HG03565 (cell line): ENCODE measurements around the gene FTH1.
A peak's percentile ranks its signal among the peaks of the same experiment; 100 is the strongest.
"Not testable (repeated sequence)": the region's sequence is repeated elsewhere in the genome, so short reads cannot be mapped to it uniquely, and the experiment has no call there.

ENCODE experiments used
- ATAC-seq: cut with Tn5 transposase; IDR thresholded peaks from one replicate; pipeline ENCODE4 v1.9.1; 2021; ENCODE audit warnings: mild to moderate bottlenecking, moderate library complexity; ENCODE audit not compliant: unreplicated experiment

Gene FTH1

DNA sequence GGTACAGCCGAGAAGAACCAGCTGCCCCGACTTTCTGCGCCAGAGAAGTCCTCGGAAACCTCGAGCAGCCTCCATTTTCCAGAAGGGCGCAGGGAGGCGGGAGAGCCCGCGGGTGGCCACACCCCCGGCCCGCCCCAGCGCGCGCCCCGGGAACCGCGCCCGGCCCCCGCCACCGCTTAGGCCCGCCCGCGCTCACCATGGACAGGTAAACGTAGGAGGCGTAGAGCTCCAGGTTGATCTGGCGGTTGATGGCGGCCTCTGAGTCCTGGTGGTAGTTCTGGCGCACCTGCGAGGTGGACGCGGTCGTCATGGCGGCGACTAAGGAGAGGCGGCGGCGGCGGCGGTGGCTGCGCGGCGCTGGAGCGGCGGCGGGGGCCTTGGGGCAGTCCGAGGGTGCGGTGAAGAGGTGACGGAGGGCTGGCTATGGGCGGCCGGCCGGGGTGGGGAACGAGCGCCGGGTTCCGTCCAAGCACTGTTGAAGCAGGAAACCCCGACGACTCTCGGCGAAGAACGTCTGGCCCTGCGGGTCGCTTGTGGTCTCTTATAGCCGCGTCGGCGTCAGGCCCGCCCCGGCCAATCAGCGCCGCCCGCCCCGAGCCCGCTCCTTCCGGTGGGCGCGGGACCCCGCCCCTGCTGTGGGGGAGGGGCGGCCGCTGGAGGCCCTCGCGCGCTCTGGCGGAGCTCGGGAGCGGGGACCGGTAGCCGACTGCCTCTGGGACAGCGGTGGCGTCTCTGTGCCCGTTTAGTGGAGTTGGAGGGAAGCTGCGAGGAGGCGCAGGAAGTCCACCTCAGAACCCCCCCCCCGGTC is at the start of gene FTH1:
FTH1 (minus strand) TSS at position 519 of the 808 bp plus-strand sequence; CDS start at position 310, 209 bp downstream.
- peak; percentile 35 for ATAC-seq

DNA sequence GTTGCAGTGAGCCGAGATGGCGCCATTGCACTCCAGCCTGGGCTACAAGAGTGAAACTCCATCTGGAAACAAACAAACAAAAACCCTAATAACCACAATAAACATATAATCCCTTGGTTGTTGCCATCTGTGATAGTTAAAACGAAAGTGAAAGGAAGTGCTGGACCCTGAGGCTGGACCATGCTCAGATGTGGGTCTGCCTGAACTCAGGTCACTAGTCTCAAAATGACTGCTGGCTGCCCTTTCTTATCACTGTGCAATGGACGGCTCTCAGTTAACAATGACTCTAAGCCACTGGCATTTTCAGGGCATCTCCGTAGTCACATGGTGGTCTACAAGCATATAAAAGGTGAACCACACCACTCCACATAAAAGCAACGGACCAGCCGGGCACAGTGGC is 48.2 kb upstream of the FTH1 start:
- no peak for ATAC-seq

DNA sequence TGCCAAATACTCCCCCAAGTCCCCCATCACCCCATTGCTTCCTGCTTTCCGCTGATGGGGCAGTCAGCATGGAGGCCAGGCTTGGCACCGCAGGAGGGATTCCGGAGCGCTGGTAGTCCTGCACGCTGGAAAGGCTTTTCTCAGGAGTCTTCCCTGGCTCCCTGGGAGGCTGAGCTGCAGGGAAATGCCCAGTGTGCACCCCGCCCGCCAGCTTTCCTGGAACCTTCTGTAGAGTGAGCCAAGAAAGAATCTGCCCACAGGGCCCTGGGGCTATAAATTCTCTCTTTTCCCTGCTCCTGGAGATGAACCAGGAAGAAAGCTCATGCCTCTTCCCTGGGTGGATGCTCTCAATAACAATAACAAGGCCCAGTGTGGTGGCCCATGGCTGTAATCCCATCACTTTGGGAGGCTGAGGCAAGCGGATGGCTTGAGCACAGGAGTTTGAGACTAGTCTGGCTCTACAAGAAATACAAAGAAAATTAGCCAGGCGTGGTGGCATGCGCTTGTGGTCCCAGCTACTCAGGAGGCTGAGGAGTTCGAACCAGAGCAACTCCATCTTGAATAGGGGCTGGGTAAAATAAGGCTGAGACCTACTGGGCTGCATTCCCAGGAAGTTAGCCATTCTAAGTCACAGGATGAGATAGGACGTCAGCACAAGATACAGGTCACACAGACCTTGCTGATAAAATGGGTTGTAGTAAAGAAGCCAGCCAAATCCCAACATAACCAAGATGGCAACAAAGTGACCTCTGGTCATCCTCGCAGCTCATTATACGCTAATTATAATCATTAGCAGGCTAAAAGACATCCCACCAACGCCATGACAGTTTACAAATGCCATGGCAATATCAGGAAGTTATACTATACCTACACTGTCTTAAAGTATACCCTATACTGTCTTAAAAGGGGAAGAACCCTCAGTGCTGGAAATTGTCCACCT is 46.4 kb upstream of the FTH1 start:
- ATAC-seq = no peak

DNA sequence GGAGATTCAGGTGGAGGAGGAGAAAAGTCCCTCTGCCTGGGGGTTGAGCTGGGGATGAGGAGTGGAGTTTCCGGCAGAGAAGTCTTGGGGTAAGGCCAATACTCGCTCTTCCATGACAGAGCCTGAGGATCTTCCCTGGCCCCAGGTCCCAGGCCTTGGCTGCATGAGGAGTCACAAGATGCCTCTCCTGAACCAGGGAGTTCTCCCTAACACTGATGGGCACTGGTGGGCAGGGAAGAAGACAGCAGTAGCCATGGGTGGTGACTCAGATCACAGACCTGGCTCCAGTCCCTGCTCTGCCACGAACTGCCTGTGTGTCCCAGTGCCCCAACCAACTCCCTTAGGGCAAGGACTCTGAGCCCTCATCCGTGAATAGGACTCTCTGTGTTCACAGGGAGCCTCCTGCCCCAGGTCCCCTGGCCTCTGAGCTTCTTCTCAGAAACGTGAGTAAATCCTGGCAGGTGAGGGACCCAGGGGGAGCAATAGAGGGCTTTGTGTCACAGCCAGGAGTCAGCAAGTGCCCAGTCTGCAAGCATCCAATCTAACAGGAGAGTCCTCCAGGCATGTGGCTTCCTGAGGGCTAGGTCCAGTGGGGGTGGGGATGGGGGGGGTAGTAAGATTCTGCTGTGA is 45.5 kb upstream of the FTH1 start:
- no peak for ATAC-seq

DNA sequence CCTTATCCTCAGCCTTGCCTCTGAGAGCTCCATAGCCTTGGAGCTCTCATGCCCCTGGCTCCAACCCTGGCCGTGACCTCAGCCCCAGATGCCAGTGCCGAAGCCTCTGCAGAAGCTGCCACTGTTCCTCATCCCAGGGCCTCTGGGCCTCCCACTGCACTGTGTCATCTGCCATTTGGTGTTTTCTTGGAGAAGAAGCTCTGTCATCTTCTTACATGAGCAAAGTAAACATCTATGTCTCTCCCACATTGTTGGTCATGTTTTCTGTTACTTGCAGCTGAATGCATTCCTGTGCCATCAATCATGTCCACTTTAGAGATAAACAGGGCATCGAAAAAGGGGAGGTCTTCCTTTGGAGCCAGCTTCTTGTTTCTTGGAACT is 45.0 kb upstream of the FTH1 start:
- no peak for ATAC-seq

DNA sequence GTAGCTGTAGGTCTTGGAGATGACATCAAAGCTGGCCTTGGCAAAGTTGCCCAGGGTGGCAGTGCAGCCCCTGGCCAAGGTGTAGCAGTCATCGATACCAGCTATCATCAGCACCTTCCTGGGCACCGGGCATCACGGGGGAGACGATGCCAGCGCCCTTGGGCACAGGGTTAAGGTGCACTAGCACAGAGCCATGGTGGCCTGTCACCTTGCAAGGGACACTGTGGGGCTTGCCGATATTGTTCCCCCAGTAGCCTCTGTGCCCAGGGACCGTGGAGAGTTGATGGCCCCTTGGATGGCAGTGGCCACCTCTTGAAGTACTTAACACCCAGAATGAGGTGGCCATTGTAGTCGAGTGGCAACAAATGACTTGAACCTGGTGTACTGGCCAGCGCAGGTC is 44.4 kb upstream of the FTH1 start:
- ATAC-seq = no peak

DNA sequence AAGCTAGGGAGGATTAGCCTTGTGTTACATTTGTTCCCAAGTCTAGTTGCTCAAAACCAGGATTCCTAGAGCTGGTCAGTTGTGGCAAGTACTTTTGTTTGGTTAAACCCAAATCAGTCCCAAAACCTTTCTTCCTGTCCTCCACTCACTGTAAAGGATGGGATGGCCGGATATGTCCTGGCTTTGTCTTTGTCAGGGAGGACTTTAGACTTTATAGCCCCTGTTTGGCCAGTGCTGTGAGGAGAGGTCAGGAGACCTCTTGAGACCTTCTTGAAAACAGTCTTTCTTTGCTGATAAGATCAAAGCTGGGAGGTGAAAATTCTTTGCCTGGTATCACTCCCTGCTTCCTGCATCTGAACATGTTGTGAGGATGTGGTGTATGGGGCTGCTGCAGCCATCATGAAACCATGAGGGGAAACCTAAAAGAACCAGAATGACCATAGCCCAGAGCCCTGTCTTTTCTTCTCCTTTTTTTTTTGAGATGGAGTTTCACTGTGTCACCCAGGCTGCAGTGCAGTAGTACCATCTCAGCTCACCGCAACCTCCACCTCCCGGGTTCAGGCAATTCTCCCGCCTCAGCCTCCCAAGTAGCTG is 43.6 kb upstream of the FTH1 start:
- ATAC-seq = no peak

DNA sequence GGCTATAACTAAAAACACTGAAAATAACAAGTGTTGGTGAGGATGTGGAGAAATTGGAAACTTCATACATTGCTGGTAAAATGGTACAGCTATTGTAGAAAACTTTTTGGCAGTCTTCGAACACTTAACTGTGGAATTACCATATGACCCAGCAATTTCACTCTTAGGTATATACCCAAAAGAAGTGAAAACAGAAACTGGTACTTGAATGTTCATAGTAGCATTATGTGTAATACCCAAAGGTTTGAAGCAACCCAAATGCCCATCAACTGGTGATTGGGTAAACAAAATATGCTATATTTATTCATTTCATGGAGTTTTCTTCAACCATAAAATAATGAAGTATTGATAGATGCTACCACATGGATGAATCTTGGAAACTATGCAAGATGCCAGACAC is 40.8 kb upstream of the FTH1 start:
- ATAC-seq = no peak

DNA sequence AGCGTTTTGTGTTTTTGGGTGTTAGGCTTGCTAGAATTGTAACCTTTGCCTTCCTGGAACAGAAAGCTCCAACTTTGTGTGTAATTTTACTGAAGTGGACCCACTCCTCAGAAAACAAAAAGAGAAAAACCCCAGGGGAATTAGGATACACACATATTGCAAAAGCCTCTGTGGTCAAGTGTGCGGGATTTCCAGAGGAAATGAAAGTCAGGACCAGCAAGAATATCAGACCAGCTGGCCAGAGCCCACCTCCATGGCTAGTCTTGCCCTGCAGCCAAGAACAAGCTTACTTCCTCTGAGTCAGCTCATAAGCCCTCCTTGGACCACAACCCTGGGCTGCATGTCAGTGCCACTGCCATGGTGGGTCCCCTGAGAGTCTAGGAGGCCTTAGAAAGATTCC is 37.0 kb upstream of the FTH1 start:
- no peak for ATAC-seq

DNA sequence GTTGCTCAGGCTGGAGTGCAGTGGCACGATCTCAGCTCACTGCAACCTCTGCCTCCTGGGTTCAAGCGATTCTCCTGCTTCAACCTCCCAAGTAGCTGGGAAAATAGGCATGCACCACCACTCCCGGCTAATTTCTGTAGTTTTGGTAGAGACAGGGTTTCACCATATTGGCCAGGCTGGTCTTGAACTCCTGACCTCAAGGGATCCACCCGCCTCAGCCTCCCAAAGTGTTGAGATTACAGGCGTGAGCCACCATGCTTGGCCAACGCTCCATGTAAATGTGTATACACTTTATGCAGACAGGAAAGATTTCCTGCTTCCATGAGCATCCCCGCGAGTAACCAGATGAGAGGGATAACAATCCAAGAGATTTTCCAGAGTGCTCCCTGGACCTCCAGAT is 34.8 kb upstream of the FTH1 start:
- ATAC-seq = not testable (repeated sequence)

DNA sequence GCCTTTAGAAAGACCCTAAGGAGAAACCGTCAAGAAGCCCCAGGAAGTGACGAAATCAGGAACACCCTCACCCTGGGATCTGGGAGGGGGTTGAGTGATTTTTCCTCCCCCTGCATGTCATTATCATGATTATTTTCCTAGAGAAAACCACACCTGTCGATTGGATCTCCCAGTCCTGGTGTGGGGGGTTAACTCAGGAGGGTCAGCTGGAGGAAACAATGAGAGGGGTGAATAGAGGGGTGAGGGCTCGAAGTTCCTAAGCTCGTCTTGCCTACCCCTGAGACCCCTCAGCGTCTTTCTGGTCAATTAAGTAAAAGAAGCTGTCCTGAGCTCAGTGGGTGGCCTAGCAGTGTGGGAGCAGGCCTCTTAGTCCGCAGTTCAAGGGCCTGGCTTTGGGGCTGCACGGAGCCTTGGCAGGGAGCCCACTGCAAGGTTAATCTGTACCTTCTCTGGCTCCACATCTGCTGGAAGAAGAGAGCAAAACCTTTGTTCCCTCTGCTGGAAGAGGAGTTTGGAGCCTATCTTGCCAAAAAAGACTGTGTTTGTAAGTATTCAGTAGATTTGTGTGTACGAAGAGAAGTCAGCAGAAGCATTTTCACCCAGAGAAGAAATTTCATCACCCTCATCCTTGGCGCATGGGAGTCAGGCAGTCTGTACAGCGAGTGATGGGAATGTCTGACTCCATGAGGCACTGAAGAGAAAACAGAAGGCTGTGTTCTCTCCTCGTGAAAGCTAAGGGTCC is 34.2 kb upstream of the FTH1 start:
- no peak for ATAC-seq

DNA sequence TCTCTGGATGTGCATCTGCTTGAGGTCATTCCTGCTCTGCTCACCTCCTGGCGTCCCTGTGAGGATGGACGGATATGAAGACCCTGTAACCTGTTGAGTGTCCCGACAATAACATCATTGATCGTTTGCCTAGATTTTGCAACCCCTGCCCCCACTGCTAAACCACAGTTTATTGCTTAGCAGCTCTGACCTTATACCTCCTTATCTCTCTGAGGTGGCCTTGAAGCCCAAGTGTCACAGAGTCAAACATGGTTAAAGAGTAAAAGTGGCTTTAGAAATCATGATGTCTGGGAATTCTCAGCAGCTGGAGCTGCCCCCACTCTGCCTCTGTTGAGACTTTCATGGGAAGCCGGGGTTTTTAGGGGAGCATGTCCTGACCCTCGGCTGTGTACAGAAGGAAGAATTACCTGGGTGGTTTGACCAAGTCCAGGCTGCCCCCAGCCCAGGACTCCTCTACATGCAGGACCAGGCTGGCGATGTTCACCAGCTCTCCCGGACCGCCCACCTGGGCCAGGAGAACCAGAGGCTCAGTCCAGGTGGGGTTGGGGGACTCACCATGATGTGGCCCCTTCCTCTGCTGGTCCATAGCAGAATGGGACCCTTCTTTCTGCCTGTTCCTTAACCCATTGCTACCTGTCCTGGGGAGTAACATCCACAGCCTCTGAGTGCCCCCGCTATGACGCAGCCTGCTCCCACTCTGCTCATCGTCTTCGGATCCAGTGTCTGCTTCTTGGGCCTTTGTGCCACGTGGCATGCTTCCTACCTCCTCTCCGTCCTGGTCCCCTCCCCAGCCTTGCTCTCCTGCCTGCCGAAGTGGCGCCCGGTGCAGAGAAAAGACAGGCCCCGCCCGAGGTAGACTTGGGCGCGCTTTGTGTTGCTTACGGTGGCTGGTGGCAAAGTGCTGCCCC is 33.4 kb upstream of the FTH1 start:
- no peak for ATAC-seq

DNA sequence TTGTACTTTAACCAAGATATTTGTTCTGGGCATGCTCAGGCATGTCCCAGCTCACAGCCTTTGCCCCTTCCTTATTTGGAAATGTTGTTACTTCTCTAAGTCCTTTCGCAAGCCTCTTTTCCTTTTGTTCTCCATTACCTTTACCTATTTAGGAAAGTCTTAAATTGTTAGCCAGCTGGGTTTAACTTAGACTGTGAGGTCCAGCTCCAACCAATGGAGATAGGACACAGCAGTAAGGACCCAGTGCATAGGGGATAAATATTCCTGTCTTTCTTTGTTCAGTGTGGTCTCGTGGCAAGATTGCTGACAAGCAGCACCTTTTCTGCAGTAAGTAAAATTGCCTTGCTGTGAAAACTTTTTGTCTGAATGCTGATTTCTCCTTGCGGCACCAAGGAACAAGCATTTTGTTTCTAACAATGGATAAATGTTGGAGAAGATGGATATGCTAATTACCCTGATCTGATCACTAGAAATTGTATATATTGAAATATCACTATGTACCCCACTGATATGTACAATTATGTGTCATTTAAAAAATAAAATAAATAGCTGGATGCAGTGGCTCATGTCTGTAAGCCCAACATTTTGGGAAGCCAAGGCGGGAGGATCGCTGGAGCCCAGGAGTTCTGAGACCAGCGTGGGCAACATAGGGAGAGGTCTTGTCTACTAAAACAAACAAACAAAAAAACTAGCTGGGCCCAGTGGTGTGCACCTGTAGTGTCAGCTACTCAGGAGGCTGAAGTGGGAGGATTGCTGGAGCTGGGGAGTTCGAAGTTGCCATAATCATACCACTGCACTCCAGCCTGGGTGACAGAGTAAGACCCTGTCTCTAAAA is 31.9 kb upstream of the FTH1 start:
- no peak for ATAC-seq

DNA sequence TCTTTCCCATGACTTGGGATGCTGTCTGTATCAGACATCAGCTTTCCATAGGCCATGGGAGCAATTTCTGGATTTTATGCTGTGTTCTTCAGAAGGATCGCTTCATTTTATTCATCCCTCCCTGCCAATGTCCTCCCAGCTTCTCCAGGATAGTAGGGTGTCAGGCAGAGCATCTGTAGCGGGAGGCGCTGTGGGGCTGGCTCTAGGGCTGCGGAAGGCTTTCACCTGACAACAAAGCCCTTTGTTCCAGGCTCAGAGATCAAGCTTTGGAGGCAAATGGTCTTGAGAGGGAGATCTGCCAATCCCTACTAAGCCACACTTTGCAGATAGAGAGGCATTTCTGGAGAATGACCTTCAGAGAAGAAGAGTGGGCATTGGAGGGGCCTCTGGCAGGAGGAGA is 29.5 kb upstream of the FTH1 start:
- no peak for ATAC-seq

DNA sequence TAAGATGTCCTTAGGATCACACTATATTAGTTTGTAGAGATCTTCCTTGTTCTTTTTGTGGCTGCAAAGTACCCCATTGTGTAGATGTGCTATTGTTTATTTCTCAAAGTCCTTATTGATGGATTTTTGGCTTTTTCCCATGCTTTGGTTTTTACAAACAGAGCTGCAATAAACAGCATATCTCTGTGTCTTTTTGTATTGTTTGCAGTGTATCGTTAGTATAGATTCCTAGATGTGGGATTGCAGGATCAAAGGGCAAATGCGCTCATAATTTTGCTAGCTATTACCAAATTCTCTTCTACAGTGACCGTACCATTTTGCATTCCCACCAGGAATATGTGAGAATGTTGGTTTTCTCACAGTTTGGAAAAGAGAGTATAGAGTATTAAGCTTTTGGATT is 27.5 kb upstream of the FTH1 start:
- no peak for ATAC-seq

DNA sequence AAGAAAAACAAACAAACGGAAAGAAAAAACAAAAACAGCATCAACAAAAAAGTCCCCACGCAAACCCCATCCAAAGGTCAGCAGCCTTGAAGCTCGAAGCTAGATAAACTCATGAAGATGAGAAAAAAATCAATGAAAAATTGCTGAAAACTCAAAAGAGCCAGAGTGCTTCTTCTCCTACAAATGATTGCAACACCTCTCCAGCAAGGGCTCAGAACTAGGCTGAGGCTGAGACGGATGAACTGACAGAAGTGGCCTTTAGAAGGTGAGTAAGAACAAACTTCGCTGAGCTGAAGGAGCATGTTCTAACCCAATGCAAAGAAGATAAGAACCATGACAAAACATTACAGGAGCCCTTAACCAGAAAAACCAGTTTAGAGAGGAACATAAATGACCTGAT is 18.4 kb upstream of the FTH1 start:
- ATAC-seq = no peak

DNA sequence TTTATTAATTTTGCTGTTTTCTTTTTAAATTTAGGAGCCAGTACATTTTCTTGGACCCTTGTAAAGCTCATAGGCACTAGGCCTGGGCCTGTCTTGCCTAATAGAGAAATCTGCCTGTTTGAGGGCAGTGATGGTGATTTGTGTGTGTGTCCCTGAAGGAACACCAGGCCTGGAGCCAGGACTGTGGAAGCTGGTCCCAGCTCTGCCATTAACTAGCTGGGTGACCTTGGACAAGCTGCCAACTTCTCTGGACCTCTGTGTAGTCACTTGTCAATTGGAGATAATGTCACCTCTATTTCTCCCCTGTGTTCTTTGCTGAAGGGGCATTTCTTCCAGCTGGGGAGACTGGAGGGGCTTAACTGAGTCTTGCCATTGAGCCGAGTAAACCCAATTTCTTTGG is 16.0 kb upstream of the FTH1 start:
- no peak for ATAC-seq

DNA sequence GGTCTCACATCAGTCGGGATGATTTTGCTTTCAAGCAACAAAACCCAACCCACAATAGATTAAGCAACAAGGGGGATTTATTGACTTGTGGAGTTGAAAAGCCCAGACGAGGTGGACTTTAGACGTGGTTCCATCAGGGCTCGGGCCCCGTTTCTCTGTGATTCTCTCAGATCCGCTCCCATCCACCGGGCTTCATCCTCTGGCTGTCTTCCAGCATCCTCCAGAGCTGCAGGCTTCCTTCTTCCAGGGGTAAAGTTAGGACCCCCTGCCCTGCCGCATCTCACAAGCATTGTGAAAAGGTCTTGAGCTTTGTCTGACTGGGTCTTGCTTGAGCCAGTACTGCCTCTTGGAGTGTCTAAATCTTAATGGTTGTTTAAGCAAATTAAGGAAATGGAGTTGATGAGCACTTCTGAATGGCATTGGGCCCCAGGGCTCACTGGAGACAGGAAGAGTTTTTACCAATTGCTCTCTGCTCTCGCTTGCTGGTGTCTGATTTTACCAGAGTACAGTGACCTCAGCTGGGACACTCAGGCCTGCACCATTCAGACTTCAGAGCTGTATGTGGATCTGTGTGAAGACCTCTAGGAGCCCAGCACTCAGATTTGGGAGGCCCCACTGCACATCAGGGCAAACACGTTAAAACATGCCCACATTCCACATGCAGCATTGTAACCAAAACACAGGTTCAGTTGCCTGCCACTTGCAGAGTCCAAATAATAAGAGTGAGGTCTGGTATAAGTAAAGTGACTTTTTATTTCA is 13.5 kb upstream of the FTH1 start:
- ATAC-seq = no peak
